SK-N-SH treated with all-trans-retinoic acid at 6 μM for 48 hours (cell line): ENCODE data around the gene LRCOL1.

ENCODE experiments used
- ATAC-seq: fragments of 200-7000 bp; cut with Tn5 transposase; 3 replicates; pipeline ENCODE4 v1.9.1; 2020; ENCODE audit warnings: mild to moderate bottlenecking, moderate library complexity
- ARNTL ChIP-seq: fragments of 450-650 bp; formaldehyde crosslinking; IDR thresholded peaks from 2 replicates; pipeline ENCODE4 v1.5.0; 2020; ENCODE audit warnings: low read depth, mild to moderate bottlenecking, moderate library complexity, borderline replicate concordance
- BACH2 ChIP-seq: fragments of 250-450 bp; sonication (Bioruptor Pico); IDR thresholded peaks from 2 replicates; pipeline ENCODE4 v1.9.0; 2021; ENCODE audit warnings: mild to moderate bottlenecking, borderline replicate concordance
- CSDC2 ChIP-seq: fragments of 250-450 bp; sonication (Bioruptor Pico); IDR thresholded peaks from 2 replicates; pipeline ENCODE4 v1.5.0; 2020; ENCODE audit warnings: mild to moderate bottlenecking, moderate library complexity
- GLIS3 ChIP-seq: fragments of 250-450 bp; sonication (Bioruptor Pico); IDR thresholded peaks from 2 replicates; pipeline ENCODE4 v1.5.0; 2020; ENCODE audit warnings: mild to moderate bottlenecking, moderate library complexity
- OSR1 ChIP-seq: fragments of 250-450 bp; sonication (Bioruptor Pico); IDR thresholded peaks from 2 replicates; pipeline ENCODE4 v1.8.0; 2022; ENCODE audit warnings: moderate library complexity, mild to moderate bottlenecking, inconsistent platforms
- PPARA ChIP-seq: fragments of 250-450 bp; sonication (Bioruptor Pico); IDR thresholded peaks from 2 replicates; pipeline ENCODE4 v1.5.0; 2020; ENCODE audit warnings: mild to moderate bottlenecking, borderline replicate concordance
- RARB ChIP-seq: fragments of 250-450 bp; sonication (Bioruptor Pico); IDR thresholded peaks from 2 replicates; pipeline ENCODE4 v1.8.0; 2021; ENCODE audit warnings: mild to moderate bottlenecking, moderate library complexity
- SNAI2 ChIP-seq: fragments of 250-450 bp; sonication (Bioruptor Pico); IDR thresholded peaks from 2 replicates; pipeline ENCODE4 v1.5.0; 2020; ENCODE audit warnings: mild to moderate bottlenecking, moderate library complexity
- TCF4 ChIP-seq: fragments of 250-450 bp; sonication (Bioruptor Pico); IDR thresholded peaks from 2 replicates; pipeline ENCODE4 v1.8.0; 2021; ENCODE audit warnings: mild to moderate bottlenecking, moderate library complexity, borderline replicate concordance
- TOX ChIP-seq: fragments of 250-450 bp; sonication (Bioruptor Pico); IDR thresholded peaks from 2 replicates; pipeline ENCODE4 v1.8.0; 2021; ENCODE audit warnings: mild to moderate bottlenecking, moderate library complexity, borderline replicate concordance
- ZC3H10 ChIP-seq: fragments of 250-450 bp; sonication (Bioruptor Pico); IDR thresholded peaks from 2 replicates; pipeline ENCODE4 v1.5.1; 2021; ENCODE audit warnings: mild to moderate bottlenecking, moderate library complexity
- ZFP3 ChIP-seq: fragments of 250-450 bp; sonication (Bioruptor Pico); IDR thresholded peaks from 2 replicates; pipeline ENCODE4 v1.5.0; 2020; ENCODE audit warnings: mild to moderate bottlenecking, moderate library complexity
- ZFP30 ChIP-seq: fragments of 450-650 bp; formaldehyde crosslinking; IDR thresholded peaks from 2 replicates; pipeline ENCODE4 v1.5.0; 2022; ENCODE audit warnings: mild to moderate bottlenecking, moderate library complexity
- ZNF565 ChIP-seq: fragments of 450-650 bp; formaldehyde crosslinking; conservative IDR thresholded peaks from 2 replicates; pipeline ENCODE4 v1.5.0; 2020; ENCODE audit warnings: low read depth, mild to moderate bottlenecking, moderate library complexity
- ZNF70 ChIP-seq: fragments of 450-650 bp; formaldehyde crosslinking; IDR thresholded peaks from 2 replicates; pipeline ENCODE4 v1.5.0; 2020; ENCODE audit warnings: mild to moderate bottlenecking, moderate library complexity
- ZNF8 ChIP-seq: fragments of 450-650 bp; formaldehyde crosslinking; IDR thresholded peaks from 2 replicates; pipeline ENCODE4 v1.5.0; 2020; ENCODE audit warnings: mild to moderate bottlenecking, moderate library complexity
- TF ChIP-seq, protein P1 (sequence below): fragments of 250-450 bp; sonication (Bioruptor Pico); IDR thresholded peaks from 2 replicates; pipeline ENCODE4 v1.5.1; 2020; ENCODE audit warnings: low read depth, mild to moderate bottlenecking, moderate library complexity
- TF ChIP-seq, protein P2 (sequence below): fragments of 250-450 bp; sonication (Bioruptor Pico); IDR thresholded peaks from 2 replicates; pipeline ENCODE4 v1.5.1; 2021; ENCODE audit warnings: mild to moderate bottlenecking, moderate library complexity
- TF ChIP-seq, protein P3 (sequence below): fragments of 250-450 bp; sonication (Bioruptor Pico); IDR thresholded peaks from 2 replicates; pipeline ENCODE4 v1.8.0; 2021; ENCODE audit warnings: low read depth, mild to moderate bottlenecking, moderate library complexity, borderline replicate concordance
- TF ChIP-seq, protein P4 (sequence below): fragments of 250-450 bp; sonication (Bioruptor Pico); IDR thresholded peaks from 2 replicates; pipeline ENCODE4 v1.8.0; 2020; ENCODE audit warnings: mild to moderate bottlenecking, moderate library complexity, borderline replicate concordance
- TF ChIP-seq, protein P5 (sequence below): fragments of 250-450 bp; sonication (Bioruptor Pico); IDR thresholded peaks from 2 replicates; pipeline ENCODE4 v1.5.0; 2020; ENCODE audit warnings: mild to moderate bottlenecking, moderate library complexity

The LRCOL1 gene

DNA sequence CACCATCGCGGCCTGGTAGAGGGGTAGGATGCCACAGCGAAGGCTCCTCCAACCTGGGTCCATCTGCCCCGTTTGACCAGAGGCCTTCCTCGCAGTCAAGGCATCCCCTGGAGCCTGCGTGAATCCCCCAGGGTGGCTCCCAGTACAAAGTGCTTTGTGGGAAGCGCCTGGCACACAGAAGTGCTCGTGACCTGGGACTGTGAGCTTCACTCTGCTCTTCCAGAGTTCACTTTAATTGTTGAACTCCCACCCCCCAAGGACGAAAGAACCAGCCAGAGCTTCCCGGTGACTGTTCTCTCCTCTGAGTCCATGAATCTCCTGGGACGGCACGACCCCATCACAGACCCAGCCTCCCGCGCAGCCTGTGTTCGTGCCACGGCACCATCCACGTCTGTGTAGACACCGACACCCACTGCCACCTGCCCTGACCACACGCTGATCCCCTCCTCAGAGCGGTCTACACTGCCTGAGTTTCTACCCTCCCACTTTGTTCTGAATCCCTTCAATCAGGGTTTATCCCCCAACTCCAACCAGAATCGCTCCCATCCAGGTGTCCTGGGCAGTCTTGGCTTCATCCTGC is 24.1 kb upstream of the LRCOL1 start:
- ATAC-seq, result no peak
- TF ChIP-seq BACH2 (CRISPR knock-in tag) (no peak), OSR1 (CRISPR knock-in tag) (no peak), RARB (CRISPR knock-in tag) (no peak), ZFP30 (CRISPR knock-in tag) (no peak), ZNF8 (CRISPR knock-in tag) (no peak), TOX (no peak), ARNTL (CRISPR knock-in tag) (no peak), CSDC2 (no peak), ZC3H10 (CRISPR knock-in tag) (no peak), PPARA (no peak), ZNF70 (no peak), ZFP3 (no peak), SNAI2 (no peak), ZNF565 (no peak), TCF4 (CRISPR knock-in tag) (no peak)
- TF ChIP-seq, protein P1, sequence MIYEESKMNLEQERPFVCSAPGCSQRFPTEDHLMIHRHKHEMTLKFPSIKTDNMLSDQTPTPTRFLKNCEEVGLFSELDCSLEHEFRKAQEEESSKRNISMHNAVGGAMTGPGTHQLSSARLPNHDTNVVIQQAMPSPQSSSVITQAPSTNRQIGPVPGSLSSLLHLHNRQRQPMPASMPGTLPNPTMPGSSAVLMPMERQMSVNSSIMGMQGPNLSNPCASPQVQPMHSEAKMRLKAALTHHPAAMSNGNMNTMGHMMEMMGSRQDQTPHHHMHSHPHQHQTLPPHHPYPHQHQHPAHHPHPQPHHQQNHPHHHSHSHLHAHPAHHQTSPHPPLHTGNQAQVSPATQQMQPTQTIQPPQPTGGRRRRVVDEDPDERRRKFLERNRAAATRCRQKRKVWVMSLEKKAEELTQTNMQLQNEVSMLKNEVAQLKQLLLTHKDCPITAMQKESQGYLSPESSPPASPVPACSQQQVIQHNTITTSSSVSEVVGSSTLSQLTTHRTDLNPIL (CRISPR knock-in tag), result no peak
- TF ChIP-seq, protein P2, sequence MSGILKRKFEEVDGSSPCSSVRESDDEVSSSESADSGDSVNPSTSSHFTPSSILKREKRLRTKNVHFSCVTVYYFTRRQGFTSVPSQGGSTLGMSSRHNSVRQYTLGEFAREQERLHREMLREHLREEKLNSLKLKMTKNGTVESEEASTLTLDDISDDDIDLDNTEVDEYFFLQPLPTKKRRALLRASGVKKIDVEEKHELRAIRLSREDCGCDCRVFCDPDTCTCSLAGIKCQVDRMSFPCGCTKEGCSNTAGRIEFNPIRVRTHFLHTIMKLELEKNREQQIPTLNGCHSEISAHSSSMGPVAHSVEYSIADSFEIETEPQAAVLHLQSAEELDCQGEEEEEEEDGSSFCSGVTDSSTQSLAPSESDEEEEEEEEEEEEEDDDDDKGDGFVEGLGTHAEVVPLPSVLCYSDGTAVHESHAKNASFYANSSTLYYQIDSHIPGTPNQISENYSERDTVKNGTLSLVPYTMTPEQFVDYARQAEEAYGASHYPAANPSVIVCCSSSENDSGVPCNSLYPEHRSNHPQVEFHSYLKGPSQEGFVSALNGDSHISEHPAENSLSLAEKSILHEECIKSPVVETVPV (CRISPR knock-in tag), result no peak
- TF ChIP-seq, protein P3, sequence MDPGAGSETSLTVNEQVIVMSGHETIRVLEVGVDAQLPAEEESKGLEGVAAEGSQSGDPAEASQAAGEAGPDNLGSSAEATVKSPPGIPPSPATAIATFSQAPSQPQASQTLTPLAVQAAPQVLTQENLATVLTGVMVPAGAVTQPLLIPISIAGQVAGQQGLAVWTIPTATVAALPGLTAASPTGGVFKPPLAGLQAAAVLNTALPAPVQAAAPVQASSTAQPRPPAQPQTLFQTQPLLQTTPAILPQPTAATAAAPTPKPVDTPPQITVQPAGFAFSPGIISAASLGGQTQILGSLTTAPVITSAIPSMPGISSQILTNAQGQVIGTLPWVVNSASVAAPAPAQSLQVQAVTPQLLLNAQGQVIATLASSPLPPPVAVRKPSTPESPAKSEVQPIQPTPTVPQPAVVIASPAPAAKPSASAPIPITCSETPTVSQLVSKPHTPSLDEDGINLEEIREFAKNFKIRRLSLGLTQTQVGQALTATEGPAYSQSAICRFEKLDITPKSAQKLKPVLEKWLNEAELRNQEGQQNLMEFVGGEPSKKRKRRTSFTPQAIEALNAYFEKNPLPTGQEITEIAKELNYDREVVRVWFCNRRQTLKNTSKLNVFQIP (CRISPR knock-in tag), result no peak
- TF ChIP-seq, protein P4, sequence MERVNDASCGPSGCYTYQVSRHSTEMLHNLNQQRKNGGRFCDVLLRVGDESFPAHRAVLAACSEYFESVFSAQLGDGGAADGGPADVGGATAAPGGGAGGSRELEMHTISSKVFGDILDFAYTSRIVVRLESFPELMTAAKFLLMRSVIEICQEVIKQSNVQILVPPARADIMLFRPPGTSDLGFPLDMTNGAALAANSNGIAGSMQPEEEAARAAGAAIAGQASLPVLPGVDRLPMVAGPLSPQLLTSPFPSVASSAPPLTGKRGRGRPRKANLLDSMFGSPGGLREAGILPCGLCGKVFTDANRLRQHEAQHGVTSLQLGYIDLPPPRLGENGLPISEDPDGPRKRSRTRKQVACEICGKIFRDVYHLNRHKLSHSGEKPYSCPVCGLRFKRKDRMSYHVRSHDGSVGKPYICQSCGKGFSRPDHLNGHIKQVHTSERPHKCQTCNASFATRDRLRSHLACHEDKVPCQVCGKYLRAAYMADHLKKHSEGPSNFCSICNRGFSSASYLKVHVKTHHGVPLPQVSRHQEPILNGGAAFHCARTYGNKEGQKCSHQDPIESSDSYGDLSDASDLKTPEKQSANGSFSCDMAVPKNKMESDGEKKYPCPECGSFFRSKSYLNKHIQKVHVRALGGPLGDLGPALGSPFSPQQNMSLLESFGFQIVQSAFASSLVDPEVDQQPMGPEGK (CRISPR knock-in tag), result no peak
- TF ChIP-seq, protein P5, sequence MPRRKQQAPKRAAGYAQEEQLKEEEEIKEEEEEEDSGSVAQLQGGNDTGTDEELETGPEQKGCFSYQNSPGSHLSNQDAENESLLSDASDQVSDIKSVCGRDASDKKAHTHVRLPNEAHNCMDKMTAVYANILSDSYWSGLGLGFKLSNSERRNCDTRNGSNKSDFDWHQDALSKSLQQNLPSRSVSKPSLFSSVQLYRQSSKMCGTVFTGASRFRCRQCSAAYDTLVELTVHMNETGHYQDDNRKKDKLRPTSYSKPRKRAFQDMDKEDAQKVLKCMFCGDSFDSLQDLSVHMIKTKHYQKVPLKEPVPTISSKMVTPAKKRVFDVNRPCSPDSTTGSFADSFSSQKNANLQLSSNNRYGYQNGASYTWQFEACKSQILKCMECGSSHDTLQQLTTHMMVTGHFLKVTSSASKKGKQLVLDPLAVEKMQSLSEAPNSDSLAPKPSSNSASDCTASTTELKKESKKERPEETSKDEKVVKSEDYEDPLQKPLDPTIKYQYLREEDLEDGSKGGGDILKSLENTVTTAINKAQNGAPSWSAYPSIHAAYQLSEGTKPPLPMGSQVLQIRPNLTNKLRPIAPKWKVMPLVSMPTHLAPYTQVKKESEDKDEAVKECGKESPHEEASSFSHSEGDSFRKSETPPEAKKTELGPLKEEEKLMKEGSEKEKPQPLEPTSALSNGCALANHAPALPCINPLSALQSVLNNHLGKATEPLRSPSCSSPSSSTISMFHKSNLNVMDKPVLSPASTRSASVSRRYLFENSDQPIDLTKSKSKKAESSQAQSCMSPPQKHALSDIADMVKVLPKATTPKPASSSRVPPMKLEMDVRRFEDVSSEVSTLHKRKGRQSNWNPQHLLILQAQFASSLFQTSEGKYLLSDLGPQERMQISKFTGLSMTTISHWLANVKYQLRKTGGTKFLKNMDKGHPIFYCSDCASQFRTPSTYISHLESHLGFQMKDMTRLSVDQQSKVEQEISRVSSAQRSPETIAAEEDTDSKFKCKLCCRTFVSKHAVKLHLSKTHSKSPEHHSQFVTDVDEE (CRISPR knock-in tag), result no peak

DNA sequence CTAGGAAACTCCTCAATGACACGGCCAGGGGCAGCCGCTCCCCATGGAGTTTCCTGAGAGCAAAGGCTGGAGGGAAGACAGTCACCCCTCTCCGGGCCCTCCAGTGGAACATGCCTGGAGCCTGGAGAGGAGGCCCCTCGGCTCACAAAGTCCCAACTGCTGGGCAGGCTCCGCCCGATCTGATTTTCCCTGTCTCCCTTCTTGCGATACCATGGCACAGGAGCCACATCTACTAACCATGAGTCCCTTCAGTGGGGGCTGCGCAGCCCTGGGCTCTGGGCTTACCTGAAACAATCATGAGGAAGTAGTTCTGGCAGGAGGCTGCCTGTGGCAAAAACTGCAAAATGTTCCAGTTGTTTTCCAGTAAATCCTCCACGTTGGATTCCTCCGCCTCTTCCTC is 23.5 kb upstream of the LRCOL1 start:
- no peak for TF ChIP-seq CSDC2
- TF ChIP-seq TCF4 (CRISPR knock-in tag), result no peak
- TF ChIP-seq, protein P3 (CRISPR knock-in tag), result no peak
- TF ChIP-seq, protein P5 (CRISPR knock-in tag), result no peak
- no peak for TF ChIP-seq ZC3H10 (CRISPR knock-in tag)
- TF ChIP-seq ARNTL (CRISPR knock-in tag), result no peak
- no peak for TF ChIP-seq ZNF565
- TF ChIP-seq, protein P2 (CRISPR knock-in tag), result no peak
- no peak for TF ChIP-seq GLIS3 (CRISPR knock-in tag)
- no peak for TF ChIP-seq TOX
- TF ChIP-seq, protein P1 (CRISPR knock-in tag), result no peak
- no peak for TF ChIP-seq ZFP30 (CRISPR knock-in tag)
- TF ChIP-seq, all 23 proteins: peak for 0
- ATAC-seq, result no peak
